Neuron (in vitro differentiated cells): ENCODE measurements around the gene POLE3.
"Not testable (repeated sequence)": the region's sequence is repeated elsewhere in the genome, so short reads cannot be mapped to it uniquely, and the experiment has no call there.

Experiments
- H2AFZ ChIP-seq: one replicate; pipeline ENCODE4 v1.6.1; 2013; ENCODE audit warnings: low read depth, mild to moderate bottlenecking, inconsistent platforms, low read length, moderate library complexity
- H3K27me3 ChIP-seq: one replicate; pipeline ENCODE4 v1.6.1; 2013; ENCODE audit warnings: low read length; ENCODE audit not compliant: insufficient read depth
- H3K36me3 ChIP-seq: one replicate; pipeline ENCODE4 v1.6.1; 2013; ENCODE audit warnings: low read length; ENCODE audit not compliant: insufficient read depth
- H3K4me1 ChIP-seq: one replicate; pipeline ENCODE4 v1.6.1; 2013; ENCODE audit warnings: low read length; ENCODE audit not compliant: insufficient read depth
- H3K4me3 ChIP-seq: 2 replicates; pipeline ENCODE4 v1.5.1; 2013; ENCODE audit warnings: mild to moderate bottlenecking, low read length, moderate library complexity
- H3K9me3 ChIP-seq: one replicate; pipeline ENCODE4 v1.6.1; 2013; ENCODE audit warnings: low read length

Gene POLE3

DNA sequence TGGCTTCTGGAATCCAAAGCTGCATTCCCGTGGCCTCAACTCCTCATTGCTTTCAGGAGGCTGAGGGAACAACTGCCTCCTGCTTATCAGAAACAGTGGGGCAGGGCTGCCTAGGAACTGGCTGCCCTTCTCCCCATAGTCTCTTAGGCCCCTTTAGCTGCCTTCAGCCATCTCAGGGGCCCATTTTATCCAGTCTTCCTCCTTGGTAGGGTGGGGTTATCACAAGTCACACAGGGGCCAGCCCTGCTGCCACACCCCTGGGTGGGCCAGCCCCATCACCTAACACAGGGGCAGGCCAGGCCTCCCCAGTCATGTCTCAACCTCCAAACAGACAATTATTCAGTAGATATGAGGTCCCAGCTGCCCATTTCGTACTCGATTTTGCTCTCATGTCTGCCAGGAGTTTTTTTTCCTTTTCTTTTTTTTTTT, 13.3 kb downstream of the POLE3 start:
- Histone ChIP-seq H3K4me1 (peaks cover 9% of the 10 kb centered on the region), H3K4me3 (no peak overlapping the region), H3K9me3 (peaks cover 2% of the 10 kb centered on the region), H3K27me3 (no peaks in the 10 kb centered on the region), H2AFZ (no peak overlapping the region), H3K36me3 (peaks cover 11% of the 10 kb centered on the region)

DNA sequence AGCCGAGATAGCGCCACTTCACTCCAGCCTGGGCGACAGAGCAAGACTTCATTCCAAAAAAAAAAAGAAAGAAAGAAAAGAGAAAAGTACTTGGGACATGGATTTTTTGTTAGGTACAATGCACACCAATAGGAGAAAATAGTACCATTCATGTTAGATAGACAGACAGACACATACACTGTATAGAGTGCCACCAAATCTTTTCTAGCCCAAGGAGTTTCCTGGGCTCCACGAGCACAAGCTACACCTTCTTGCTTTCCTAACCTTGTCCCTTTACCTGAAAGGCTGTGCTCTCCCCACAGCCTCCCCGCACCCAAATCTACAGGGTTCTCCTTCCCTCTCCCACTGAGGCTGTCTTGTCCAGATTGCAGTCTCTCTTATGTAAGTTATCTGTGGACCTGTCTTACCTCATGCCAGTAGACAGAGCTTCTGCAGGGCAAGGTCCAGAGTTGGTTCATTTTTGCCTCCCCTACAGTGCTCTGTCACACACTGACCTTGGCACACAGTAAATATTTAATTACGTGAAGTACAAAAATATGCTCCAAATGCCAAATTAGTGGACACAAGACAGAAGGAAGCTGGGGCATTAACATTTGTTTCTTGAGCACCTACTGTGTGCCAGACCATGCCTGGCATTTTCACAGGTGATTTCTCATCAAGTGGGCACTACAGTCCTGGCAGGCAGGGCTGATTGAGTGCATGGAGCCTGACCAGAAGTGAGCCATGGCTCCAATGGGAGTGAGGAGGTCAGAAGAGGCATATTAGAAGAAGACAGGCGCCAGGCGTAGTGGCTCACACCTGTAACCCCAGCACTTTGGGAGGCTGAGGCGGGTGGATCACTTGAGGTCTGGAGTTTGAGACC, 15.2 kb downstream of the POLE3 start:
- H2AFZ ChIP-seq, result no peak overlapping the region
- peaks cover 2% of the 10 kb centered on the region for H3K9me3 ChIP-seq
- no peak overlapping the region for H3K4me3 ChIP-seq
- peaks cover 30% of the 10 kb centered on the region for H3K36me3 ChIP-seq
- peaks cover 3% of the 10 kb centered on the region for H3K4me1 ChIP-seq
- no peaks in the 10 kb centered on the region for H3K27me3 ChIP-seq

DNA sequence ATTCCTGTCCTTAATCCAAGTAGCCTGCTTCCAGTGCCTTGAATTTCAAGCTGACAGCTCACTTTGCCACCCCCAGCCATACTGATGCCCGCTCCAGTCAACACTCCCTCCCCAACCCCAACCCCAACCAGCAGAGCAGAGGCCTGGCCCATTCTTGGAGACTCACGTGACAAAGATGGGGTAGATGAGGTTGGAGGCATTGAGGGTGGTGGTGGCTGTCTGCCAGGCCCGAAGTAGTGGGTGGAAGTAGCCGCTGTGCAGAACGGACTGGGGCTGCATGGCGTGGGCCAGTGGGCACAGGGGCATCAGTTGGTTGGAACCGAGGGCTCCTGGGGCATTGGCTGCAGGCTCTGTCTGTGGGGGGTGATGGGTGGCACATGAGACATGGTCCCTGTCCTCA, 17.2 kb downstream of the POLE3 start:
- H3K9me3 ChIP-seq, result peaks cover 2% of the 10 kb centered on the region
- no peaks in the 10 kb centered on the region for H3K4me1 ChIP-seq
- H3K36me3 ChIP-seq, result peaks cover 47% of the 10 kb centered on the region
- H3K4me3 ChIP-seq, result no peak overlapping the region
- no peaks in the 10 kb centered on the region for H3K27me3 ChIP-seq
- no peak overlapping the region for H2AFZ ChIP-seq

DNA sequence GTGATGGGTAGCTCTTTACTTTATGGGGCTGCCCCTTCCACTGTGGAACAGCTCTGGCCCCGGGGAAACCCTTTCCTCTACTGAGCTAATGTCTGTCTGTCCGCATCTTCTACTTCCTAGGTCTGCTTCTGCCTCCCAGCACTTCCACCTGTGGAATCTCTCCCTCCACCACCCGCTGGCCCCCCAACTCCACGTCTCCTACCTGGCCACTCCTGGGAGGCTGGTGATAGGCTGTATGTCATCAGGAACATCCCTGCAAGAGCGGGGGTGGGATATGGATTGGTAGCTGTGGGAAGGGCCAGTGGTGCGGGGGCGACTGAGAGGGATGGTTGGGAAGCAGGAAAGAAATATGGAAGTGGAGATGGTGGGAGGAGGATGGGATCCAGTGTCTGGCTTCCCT, 18.6 kb downstream of the POLE3 start:
- H3K9me3 ChIP-seq, result peaks cover 2% of the 10 kb centered on the region
- H2AFZ ChIP-seq, result no peak overlapping the region
- peaks cover 57% of the 10 kb centered on the region for H3K36me3 ChIP-seq
- H3K4me1 ChIP-seq, result no peaks in the 10 kb centered on the region
- no peak overlapping the region for H3K4me3 ChIP-seq
- no peaks in the 10 kb centered on the region for H3K27me3 ChIP-seq

DNA sequence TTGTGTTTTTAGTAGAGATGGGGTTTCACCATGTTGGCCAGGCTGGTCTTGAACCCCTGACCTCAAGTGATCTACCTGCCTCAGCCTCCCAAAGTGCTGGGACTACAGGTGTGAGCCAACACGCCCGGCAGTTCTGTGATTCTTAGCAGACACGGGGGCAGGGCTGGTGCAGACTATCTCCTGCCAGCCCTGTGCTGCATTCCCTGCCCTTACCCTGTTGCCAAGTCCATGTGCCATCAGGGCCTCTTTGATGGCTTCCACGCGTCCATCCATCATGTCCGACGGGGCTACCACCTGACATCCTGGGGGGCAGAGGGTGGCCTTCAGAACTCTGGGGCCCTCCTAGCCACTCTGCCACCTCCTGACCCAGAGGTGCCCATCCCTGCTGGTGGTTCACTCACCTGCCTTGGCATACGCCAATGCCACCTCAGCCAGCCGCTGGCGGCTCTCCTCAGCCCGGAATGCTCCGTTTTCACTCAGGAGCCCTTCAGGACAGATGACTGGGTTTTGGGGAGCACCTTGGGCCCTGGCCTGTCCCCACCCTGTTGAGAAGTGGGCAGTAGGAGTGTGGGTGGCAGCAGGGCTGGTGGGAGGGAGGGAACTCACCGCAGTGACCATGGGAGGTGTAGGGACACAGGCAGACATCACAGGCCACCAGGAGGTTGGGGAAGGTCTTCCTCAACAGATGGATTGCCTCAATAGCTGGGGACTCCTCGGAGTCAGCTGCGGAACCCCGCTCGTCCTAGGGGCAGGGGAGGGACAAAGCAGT, 20.1 kb downstream of the POLE3 start:
- H3K27me3 ChIP-seq, result no peaks in the 10 kb centered on the region
- H3K4me3 ChIP-seq, result no peak overlapping the region
- H2AFZ ChIP-seq, result no peak overlapping the region
- no peaks in the 10 kb centered on the region for H3K4me1 ChIP-seq
- peaks cover 2% of the 10 kb centered on the region for H3K9me3 ChIP-seq
- peaks cover 60% of the 10 kb centered on the region for H3K36me3 ChIP-seq

DNA sequence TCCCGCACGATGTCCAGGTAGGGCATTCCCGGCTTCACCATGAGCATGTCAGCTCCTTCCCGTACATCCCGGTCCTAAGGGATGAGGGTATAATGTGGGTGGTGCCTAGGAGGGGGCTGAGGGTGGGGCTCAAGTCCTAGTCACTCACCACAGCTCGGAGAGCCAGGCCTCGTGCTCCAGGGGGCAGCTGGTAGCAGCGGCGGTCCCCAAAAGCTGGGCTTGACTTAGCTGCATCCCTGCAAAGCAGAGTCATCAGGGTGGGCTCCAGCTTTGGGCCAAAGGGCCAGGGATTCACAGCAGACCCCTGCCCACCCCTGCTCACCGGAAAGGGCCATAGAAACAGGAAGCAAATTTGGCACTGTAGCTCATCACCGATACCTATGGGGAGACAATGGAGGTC, 21.0 kb downstream of the POLE3 start:
- H3K27me3 ChIP-seq, result no peaks in the 10 kb centered on the region
- H3K36me3 ChIP-seq, result peaks cover 60% of the 10 kb centered on the region
- H3K4me3 ChIP-seq, result no peak overlapping the region
- H3K9me3 ChIP-seq, result no peaks in the 10 kb centered on the region
- H3K4me1 ChIP-seq, result no peaks in the 10 kb centered on the region
- no peak overlapping the region for H2AFZ ChIP-seq

DNA sequence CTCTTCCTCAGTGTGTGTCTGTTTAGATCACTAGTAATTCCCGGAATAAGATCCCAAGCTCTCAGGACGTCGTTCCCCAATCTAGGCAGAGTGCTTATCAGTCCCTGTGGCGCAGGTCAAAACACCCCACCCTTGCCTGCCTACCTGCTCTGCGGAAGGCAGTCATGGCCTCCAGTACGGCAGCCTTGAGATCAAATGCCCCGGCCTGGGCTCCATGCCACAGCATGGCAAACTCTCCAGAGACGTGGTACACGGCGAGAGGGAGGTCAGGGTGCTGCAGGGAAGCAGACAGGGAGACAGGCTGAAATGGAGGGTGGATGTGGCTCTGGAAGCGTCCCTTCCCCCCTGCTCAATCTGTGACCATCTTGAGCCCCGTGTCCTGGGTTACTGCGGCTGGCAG, 21.6 kb downstream of the POLE3 start:
- Histone ChIP-seq H3K4me3 (no peak overlapping the region), H2AFZ (no peak overlapping the region), H3K36me3 (peaks cover 60% of the 10 kb centered on the region), H3K27me3 (no peaks in the 10 kb centered on the region), H3K9me3 (no peaks in the 10 kb centered on the region), H3K4me1 (no peaks in the 10 kb centered on the region)

DNA sequence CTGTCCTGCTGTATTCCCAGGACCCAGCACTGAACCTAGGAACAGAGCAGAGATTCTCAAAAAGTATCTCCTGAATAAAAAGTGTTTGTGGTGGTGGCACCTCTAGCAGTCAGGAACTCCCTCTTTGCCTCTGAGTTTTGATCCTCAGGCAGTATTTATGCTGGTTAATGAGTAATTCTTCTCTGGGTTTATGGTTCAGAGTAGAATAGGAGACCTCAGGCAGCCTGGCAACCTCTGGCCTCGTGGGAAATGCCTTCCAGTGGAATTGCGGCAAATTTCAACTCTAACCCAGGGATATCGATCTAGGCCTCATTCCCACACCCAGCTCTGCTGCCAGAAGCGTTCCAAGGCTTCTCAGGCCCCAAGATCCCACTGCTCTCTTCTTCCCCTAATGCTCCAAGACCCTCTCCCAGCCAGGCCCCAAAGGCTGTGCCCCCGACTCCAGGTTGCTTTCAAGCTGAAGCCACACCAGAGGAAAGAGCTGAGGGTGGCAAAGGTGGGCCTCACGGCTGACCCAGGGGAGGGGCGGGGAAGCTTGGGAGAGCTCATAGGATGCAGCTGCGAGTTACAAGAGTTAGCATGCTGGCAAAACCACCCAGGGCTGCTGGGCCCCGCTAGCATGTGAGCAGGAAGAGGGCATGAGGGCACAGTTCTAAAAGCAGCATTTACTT, 22.8 kb downstream of the POLE3 start:
- Histone ChIP-seq H3K36me3 (peaks cover 54% of the 10 kb centered on the region), H2AFZ (no peak overlapping the region), H3K9me3 (no peaks in the 10 kb centered on the region), H3K27me3 (no peaks in the 10 kb centered on the region), H3K4me3 (no peak overlapping the region), H3K4me1 (no peaks in the 10 kb centered on the region)

DNA sequence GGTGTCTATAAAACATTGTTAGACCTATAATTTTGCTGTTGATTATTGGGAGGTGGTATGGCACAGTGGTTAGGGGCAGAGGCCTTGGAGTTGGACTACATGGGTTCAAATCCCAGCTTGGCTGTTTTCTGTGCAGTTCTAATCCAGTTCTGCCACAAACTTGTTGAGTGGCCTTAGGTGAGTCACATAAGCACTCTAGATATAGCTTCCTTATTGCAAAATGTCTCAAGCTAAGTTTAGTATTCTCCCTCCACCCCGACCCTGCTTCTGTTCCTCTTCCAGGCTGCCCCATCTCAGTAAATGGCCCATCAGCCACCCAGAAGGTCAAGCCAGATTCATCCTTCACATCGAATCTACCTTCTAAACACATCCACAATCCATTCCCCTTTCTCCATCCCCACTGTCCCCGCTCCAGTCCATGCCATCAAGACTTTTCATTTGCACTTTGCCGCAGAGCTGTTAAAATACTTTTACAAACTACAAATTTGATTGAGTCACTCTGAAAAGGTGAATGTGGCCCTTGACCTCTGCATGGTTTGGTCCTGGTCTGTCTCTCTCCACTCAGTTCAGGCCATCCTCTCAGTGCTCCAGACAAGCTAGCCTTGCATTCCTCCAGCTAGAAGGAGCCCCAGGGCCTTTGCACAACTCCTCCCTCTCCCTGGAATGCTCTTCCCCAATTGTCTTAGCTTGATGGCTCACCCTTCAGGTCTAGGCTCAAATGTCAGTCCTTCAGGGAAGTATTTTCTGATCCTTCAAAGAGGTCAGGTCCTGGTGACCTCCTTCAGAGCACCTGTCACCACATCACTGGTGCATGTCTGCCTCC, 23.7 kb downstream of the POLE3 start:
- Histone ChIP-seq H3K9me3 (no peaks in the 10 kb centered on the region), H3K36me3 (peaks cover 48% of the 10 kb centered on the region), H3K27me3 (no peaks in the 10 kb centered on the region), H3K4me3 (no peak overlapping the region), H2AFZ (no peak overlapping the region), H3K4me1 (no peaks in the 10 kb centered on the region)

DNA sequence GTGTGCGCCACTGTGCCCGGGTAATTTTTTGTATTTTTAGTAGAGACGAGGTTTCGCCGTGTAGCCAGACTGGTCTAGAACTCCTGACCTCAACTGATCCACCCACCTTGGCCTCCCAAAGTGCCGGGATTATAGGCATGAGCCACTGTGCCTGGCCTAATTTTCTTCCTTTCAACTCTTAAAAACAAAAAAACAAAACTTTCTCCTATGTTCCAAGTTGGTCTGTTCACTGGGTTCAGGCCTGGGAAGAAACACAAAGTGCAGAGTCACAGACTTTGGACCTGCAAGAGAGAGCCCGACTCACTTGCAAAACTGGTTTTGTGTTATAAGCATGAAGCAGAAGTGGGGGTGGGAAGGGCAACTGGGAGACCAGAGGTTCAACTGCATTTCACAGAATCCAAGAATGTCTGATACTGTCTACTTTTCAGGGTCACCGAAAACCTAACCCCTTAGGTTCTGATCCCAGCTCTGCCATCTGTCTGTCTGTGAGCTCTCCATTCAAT, 28.5 kb downstream of the POLE3 start:
- Histone ChIP-seq H3K4me1 (peaks cover 3% of the 10 kb centered on the region), H3K36me3 (peaks cover 4% of the 10 kb centered on the region), H3K27me3 (no peaks in the 10 kb centered on the region), H2AFZ (no peak overlapping the region), H3K4me3 (no peak overlapping the region), H3K9me3 (no peaks in the 10 kb centered on the region)

DNA sequence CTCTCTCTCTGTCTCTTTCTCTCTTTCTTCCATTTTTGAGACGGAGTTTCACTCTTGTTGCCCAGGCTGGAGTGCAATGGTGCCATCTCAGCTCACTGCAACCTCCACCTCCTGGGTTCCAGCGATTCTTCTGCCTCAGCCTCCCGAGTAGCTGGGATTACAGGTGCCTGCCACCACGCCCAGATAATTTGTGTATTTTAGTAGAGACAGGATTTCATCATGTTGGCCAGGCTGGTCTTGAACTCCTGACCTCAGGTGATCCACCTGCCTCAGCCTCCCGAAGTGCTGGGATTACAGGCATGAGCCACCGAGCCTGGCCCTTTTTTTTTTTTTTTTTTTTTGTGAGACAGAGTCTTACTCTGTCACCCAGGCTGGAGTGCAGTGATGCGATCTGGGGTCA, 29.0 kb downstream of the POLE3 start:
- not testable (repeated sequence) for H2AFZ ChIP-seq, H3K4me1 ChIP-seq, H3K9me3 ChIP-seq, H3K27me3 ChIP-seq, H3K36me3 ChIP-seq, H3K4me3 ChIP-seq

DNA sequence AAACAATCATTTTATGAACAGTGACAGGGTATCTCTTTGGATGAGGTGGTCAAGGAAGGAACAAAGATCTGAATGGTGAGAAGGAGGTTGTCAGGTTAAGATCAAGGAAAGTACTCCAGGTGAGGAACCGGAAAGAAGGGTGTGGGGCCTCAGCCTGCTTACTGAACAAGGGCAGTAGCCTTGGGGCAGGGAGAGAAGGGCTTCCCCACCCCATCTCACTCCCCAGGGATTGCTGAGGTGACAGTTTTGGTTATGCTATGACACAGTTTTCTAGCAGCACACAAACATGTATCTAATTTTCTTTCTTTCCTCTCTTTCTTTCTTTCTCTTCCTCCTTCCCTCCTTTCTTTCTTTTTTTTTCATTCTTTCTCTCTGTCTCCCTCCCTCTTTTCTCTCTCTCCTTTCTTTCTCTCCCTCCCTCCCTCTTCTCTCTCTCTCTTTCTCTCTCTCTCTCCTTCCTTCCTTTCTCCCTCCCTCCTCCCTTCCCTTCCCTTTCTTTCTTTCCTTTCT, 29.6 kb downstream of the POLE3 start:
- H3K27me3 ChIP-seq, result no peaks in the 10 kb centered on the region
- no peaks in the 10 kb centered on the region for H3K9me3 ChIP-seq
- no peak overlapping the region for H3K4me3 ChIP-seq
- H2AFZ ChIP-seq, result no peak overlapping the region
- H3K4me1 ChIP-seq, result peaks cover 3% of the 10 kb centered on the region
- no peaks in the 10 kb centered on the region for H3K36me3 ChIP-seq
